Epithelial cell of prostate (primary cell): ENCODE results near the gene RGS6.

ENCODE experiments used
- DNase-seq: peaks from one replicate; pipeline ENCODE4 v3.0.0-alpha.2; 2011; ENCODE audit warnings: low read depth, low spot score
- H3K27ac ChIP-seq: fragments of 450-650 bp; 2 replicates; pipeline ENCODE4 v1.5.1; 2017; ENCODE audit warnings: mild to moderate bottlenecking

The RGS6 gene

GRCh38 chr14:72430457-72430856 lies 498.2 kb downstream of the RGS6 start:
- H3K27ac ChIP-seq: no peak overlapping the region
- DNase-seq: no peak

GRCh38 chr14:72432748-72433147 lies 500.5 kb downstream of the RGS6 start:
- H3K27ac ChIP-seq: no peak overlapping the region

GRCh38 chr14:72433511-72433910 lies 501.3 kb downstream of the RGS6 start:
- H3K27ac ChIP-seq: no peak overlapping the region
- DNase-seq: peak; percentile 10

More at GRCh38 chr14:72432748-72433147, 500.5 kb downstream of the RGS6 start:
- DNase-seq: no peak

DNA sequence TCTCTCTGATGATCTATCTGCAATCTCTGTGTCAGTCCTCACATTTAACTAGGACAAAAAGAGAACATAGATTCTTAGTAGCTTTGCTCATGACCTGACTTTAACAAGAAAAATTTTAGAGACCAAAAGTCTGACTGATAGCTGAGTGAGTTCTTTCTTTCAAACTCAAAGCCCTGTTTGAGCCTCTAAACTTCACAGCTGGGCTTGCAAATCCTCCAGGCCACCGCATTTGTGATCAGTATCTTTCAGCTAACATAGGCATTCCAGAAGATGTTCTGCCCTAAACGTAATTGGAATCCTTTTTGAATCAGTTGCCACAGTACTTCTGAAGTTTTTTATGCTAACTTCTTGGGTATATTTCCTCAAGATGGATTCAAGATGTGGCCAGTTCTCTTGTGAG lies 502.6 kb downstream of the RGS6 start:
- DNase-seq: no peak
- H3K27ac ChIP-seq: no peak overlapping the region

- DNase-seq: no peak
Measured at GRCh38 chr14:72439707-72440106, 507.5 kb downstream of the RGS6 start.

GRCh38 chr14:72443256-72443655 lies 511.0 kb downstream of the RGS6 start:
- H3K27ac ChIP-seq: no peak overlapping the region
- no peak for DNase-seq

More at GRCh38 chr14:72439707-72440106, 507.5 kb downstream of the RGS6 start:
- H3K27ac ChIP-seq: no peak overlapping the region

DNA sequence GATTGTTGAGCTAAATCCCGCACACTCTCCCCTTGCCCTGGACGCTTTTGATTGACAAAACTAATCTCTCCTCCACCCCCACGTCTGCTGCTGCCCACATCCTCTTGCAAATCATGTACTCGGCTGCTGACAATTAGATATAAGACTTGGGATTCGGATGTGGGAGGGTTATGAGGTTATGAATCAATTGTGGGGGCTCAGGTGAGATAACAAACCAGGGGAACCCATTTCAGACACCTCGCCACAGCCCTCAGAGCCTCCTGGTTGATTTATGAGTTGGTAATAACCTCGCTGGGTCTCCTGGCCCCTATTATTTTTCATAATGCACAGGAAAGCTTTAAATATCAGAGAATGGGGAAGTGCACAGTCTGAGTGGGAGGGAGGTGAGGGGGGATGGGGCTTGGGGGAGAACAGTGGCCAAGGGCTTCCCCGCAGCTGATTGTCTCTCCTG lies 511.8 kb downstream of the RGS6 start:
- no peak for DNase-seq

DNA sequence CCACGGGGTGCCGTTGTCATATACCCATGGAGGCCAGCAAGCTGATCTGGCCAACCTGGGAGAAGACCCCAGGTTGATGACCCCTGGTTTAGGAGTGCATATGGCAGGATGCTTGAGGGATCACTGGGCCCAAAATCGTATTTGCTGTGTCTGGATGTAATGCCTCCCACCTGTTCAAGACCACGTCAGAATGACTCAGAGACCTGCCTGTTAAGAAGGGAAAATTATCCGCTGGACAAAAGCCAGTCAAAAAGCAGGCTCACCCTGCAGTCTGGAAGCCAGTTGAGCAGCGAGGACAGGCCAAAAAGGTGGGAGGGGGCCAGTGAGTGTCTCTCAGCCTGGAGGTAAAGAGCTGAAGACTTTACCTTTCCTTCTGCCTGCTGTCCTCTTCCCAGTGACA lies 512.5 kb downstream of the RGS6 start:
- no peak for DNase-seq
- no peak overlapping the region for H3K27ac ChIP-seq

More for the DNA sequence above, 511.8 kb downstream of the RGS6 start:
- no peak overlapping the region for H3K27ac ChIP-seq

GRCh38 chr14:72448212-72448611 lies 516.0 kb downstream of the RGS6 start:
- DNase-seq: no peak
- H3K27ac ChIP-seq: no peak overlapping the region

DNA sequence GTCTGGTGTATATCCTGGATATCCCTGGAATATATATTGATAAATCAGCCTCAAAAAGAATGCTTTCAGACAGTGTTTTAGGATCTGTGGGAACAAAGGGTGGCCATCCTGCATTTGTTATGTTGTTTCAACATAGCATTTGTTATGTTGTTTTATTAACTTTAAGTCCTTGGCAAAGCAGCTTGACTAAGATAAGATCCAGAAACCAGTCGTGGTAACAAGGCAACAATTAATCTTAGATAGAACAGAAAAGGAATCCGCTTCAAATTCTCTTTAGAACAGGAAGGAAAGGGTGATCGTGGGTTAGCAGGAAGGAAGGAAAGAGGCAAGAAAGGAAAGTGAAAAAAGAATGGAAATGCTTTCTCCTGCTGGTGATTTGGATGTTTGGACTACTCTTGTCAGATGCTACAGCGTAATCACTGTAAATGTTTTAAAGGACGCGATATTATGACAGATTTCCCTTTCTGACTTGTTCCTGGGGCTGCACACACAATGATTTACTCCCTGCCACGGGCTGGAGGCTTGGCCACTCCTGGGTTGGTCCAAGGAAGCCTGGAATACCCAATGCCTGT lies 518.3 kb downstream of the RGS6 start:
- H3K27ac ChIP-seq: no peak overlapping the region
- no peak for DNase-seq

- DNase-seq: no peak
- no peak overlapping the region for H3K27ac ChIP-seq
Measured at GRCh38 chr14:72451054-72451972, 519.1 kb downstream of the RGS6 start.

DNA sequence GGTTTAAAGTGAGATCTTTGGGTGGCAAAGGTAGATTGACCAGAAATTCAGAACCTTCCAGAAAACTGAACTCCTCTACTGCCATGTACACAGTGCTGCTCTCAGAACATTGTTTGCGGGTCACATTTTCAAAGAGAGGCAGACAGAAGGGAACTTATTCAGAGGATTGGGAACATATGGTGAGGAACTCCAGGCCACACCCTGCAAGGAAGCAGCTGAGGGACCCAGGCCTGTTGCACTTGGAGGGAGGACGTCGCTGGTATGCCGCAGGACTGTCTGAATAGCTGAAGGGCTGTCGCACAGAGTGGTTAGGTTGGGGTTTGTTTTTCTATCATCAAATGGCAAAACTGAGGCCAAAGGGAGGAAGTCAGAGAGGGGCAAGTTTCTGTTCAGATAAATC lies 520.5 kb downstream of the RGS6 start:
- H3K27ac ChIP-seq: no peak overlapping the region
- no peak for DNase-seq

DNA sequence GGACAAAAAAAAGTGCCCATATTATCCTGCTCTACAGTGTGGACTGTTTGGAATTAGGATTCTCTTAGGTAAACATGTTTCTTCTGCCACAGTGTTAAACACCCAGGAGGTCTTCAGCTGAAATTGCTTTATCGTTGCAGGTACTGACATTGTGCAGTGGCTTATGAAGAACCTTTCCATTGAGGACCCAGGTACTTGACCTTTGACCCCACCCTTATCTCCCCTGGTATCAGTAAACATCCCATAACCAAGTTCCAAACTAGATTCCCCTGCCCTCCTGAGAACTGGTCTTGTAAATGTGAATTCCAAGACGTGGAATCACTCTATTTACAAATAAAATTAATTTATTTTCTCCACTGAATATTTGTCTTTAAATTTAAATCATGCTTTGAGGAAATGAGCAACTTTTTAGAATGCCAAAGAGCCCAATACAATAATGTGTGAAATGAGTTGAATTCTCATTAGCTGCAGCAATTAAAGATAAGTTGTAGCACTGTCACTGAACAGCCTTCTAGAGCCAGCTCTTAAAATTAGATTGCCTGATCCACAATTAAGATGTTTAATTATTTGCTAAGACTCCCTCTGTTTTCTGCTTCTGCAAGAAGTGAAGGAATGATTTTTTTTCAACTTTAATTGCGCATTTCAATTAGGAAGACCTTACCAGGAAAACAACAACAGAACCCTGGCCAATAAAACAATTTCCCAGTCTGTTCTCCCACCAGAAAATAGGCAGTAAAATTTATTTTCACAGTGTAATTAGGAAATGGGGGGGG lies 522.3 kb downstream of the RGS6 start:
- no peak for DNase-seq
- H3K27ac ChIP-seq: no peak overlapping the region

- H3K27ac ChIP-seq: no peak overlapping the region
- DNase-seq: no peak
Measured at GRCh38 chr14:72457641-72458040, 525.4 kb downstream of the RGS6 start.

- no peak overlapping the region for H3K27ac ChIP-seq
- no peak for DNase-seq
Measured at GRCh38 chr14:72462056-72462455, 529.8 kb downstream of the RGS6 start.

GRCh38 chr14:72463291-72463866 lies 531.1 kb downstream of the RGS6 start:
- H3K27ac ChIP-seq: no peak overlapping the region
- DNase-seq: no peak

- no peak for DNase-seq
- no peak overlapping the region for H3K27ac ChIP-seq
Measured at GRCh38 chr14:72464226-72464625, 532.0 kb downstream of the RGS6 start.

DNA sequence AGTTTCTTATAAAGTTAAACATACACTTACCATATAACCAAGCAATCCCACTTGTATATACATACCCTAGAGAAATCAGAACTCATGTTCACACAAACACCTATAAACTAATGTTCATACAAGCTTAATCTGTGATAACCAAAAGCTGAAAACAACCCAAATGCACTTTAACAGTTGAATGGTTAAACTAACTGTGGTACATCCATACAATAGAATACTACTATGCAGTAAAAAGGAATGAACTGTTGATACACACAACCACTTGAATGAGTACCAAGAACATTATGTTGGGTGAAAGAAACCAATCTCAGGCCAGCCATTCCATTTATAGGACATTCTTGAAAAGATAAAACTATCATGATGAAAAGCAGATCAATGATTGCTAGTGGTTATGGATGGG lies 534.1 kb downstream of the RGS6 start:
- DNase-seq: no peak
- H3K27ac ChIP-seq: no peak overlapping the region

- H3K27ac ChIP-seq: no peak overlapping the region
- DNase-seq: no peak
Measured at GRCh38 chr14:72471346-72471745, 539.1 kb downstream of the RGS6 start.

DNA sequence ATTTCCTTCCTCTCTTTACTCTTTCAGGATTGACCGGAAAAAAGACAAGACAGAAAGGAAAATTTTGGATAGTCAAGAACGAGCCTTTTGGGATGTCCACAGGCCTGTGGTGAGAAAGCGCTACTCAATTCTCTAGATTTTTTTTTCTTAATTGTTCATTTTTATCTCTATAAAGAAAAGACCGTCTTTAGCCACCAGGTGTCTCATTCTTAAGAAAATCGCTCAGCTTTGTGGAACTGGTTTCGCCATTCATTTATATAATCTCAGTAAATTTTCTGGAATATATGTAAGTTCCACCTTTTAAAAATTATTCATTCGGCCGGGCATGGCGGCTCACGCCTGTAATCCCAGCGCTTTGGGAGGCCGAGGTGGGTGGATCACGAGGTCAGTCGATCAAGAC lies 540.6 kb downstream of the RGS6 start:
- DNase-seq: no peak
- no peak overlapping the region for H3K27ac ChIP-seq
